Ovary (tissue), 3 donors: ENCODE measurements around the gene NRIP1.

Source experiments
- POLR2A ChIP-seq: fragments of 450-650 bp; IDR thresholded peaks from one replicate; pipeline ENCODE4 v1.6.1; 2017; ENCODE audit warnings: antibody characterized with exemption, mild to moderate bottlenecking, moderate library complexity
- TF ChIP-seq, protein P1 (sequence below), 3 donors: fragments of 450-650 bp in 2 of 3; fragments of 200-600 bp in 1 of 3; IDR thresholded peaks; one replicate each; pipeline versions ENCODE4 v1.5.1 to v1.8.0; 2016 to 2022; ENCODE audit warnings: antibody characterized with exemption in 3 of 3, mild to moderate bottlenecking in 1 of 3
- donor health status: DM: no; HTN: no; CAD: no.

DNA sequence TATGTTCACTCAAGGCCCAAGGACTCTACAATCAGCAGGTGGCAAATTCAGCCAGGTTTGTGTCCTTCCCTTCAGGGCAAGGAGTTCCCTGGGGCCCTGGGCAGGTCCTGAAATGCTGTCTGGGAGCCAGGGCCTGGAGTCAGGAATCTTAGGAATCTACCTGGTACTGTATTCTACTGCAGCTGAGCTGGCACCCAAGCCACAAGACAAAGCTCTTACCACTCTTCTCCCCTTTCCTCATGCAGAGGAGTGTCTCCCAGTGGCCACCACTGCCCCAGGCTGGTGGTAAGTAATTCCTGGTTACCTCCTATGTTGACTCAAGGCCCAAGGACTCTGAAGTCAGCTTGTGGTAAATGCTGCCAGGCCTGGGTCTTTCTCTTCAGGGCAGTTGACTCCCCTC, 153.4 kb downstream of the NRIP1 start:
- TF ChIP-seq, protein P1, sequence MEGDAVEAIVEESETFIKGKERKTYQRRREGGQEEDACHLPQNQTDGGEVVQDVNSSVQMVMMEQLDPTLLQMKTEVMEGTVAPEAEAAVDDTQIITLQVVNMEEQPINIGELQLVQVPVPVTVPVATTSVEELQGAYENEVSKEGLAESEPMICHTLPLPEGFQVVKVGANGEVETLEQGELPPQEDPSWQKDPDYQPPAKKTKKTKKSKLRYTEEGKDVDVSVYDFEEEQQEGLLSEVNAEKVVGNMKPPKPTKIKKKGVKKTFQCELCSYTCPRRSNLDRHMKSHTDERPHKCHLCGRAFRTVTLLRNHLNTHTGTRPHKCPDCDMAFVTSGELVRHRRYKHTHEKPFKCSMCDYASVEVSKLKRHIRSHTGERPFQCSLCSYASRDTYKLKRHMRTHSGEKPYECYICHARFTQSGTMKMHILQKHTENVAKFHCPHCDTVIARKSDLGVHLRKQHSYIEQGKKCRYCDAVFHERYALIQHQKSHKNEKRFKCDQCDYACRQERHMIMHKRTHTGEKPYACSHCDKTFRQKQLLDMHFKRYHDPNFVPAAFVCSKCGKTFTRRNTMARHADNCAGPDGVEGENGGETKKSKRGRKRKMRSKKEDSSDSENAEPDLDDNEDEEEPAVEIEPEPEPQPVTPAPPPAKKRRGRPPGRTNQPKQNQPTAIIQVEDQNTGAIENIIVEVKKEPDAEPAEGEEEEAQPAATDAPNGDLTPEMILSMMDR (IDR thresholded peaks at IDR 0.05) = no peak
- TF ChIP-seq POLR2A = no peak
